Uterus (tissue), 2 donors: Measurements from ENCODE around the gene SNRNP35.
"Not testable (repeated sequence)": the region's sequence is repeated elsewhere in the genome, so short reads cannot be mapped to it uniquely, and the experiment has no call there.

Experiments used
- POLR2A ChIP-seq, 2 donors: fragments of 450-650 bp; IDR thresholded peaks; one replicate each; pipeline ENCODE4 v1.6.1; 2016; ENCODE audit warnings: antibody characterized with exemption in 2 of 2, mild to moderate bottlenecking in 1 of 2, moderate library complexity in 1 of 2
- TF ChIP-seq, protein P1 (sequence below), 4 experiments: fragments of 200-600 bp in 2 of 4; fragments of 450-650 bp in 2 of 4; sonication (generic) in 2 of 4; IDR thresholded peaks; one replicate each; pipeline ENCODE4 v1.5.1; 2016 to 2019; ENCODE audit warnings: antibody characterized with exemption in 4 of 4, mild to moderate bottlenecking in 2 of 4, moderate library complexity in 1 of 4

GRCh38 chr12:123429101-123429500 lies 28.8 kb upstream of the SNRNP35 start:
- TF ChIP-seq, protein P1, sequence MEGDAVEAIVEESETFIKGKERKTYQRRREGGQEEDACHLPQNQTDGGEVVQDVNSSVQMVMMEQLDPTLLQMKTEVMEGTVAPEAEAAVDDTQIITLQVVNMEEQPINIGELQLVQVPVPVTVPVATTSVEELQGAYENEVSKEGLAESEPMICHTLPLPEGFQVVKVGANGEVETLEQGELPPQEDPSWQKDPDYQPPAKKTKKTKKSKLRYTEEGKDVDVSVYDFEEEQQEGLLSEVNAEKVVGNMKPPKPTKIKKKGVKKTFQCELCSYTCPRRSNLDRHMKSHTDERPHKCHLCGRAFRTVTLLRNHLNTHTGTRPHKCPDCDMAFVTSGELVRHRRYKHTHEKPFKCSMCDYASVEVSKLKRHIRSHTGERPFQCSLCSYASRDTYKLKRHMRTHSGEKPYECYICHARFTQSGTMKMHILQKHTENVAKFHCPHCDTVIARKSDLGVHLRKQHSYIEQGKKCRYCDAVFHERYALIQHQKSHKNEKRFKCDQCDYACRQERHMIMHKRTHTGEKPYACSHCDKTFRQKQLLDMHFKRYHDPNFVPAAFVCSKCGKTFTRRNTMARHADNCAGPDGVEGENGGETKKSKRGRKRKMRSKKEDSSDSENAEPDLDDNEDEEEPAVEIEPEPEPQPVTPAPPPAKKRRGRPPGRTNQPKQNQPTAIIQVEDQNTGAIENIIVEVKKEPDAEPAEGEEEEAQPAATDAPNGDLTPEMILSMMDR (IDR thresholded peaks at IDR 0.05) = not testable (repeated sequence)
- not testable (repeated sequence) for TF ChIP-seq POLR2A (IDR thresholded peaks at IDR 0.05)
